SK-N-MC (cell line): ENCODE results near the gene MACROD2.
A peak's percentile ranks its signal among the peaks of the same experiment; 100 is the strongest.

Experiments
- DNase-seq: peaks from one replicate; pipeline ENCODE4 v3.0.0-alpha.2; 2011; ENCODE audit warnings: low read depth, low spot score
- H3K27ac ChIP-seq: fragments of 200-600 bp; sonication (generic); 2 replicates; pipeline ENCODE4 v1.5.1; 2016; ENCODE audit warnings: mixed run types
- H3K36me3 ChIP-seq: fragments of 200-600 bp; sonication (generic); 2 replicates; pipeline ENCODE4 v1.6.1; 2017; ENCODE audit warnings: antibody characterized with exemption, low read length, mixed read lengths; ENCODE audit not compliant: insufficient read depth
- H3K4me3 ChIP-seq: fragments of 200-600 bp; sonication (generic); 2 replicates; pipeline ENCODE4 v1.5.1; 2016
- H3K9ac ChIP-seq: fragments of 200-600 bp; sonication (generic); 2 replicates; pipeline ENCODE4 v1.8.0; 2017; ENCODE audit warnings: mixed run types, mixed read lengths; ENCODE audit not compliant: insufficient read length
- H3K9me3 ChIP-seq: fragments of 200-600 bp; sonication (generic); 2 replicates; pipeline ENCODE4 v1.6.1; 2017; ENCODE audit warnings: low read depth, mild to moderate bottlenecking, antibody characterized with exemption, low read length, moderate library complexity, mixed read lengths
- EZH2 ChIP-seq: fragments of 200-600 bp; sonication (generic); IDR thresholded peaks from one replicate; pipeline ENCODE4 v1.6.1; 2017; ENCODE audit warnings: antibody characterized with exemption
- FOXP2 ChIP-seq: optimal IDR thresholded peaks from 2 replicates; pipeline ENCODE3; 2011; ENCODE audit warnings: mild to moderate bottlenecking, moderate library complexity; ENCODE audit not compliant: insufficient read depth; ENCODE audit errors: extremely low read length, control extremely low read depth
- POLR2AphosphoS5 ChIP-seq: IDR thresholded peaks from 2 replicates; pipeline ENCODE4 v1.6.1; 2012; ENCODE audit warnings: mild to moderate bottlenecking, low read depth, low read length, borderline replicate concordance

Gene MACROD2

DNA sequence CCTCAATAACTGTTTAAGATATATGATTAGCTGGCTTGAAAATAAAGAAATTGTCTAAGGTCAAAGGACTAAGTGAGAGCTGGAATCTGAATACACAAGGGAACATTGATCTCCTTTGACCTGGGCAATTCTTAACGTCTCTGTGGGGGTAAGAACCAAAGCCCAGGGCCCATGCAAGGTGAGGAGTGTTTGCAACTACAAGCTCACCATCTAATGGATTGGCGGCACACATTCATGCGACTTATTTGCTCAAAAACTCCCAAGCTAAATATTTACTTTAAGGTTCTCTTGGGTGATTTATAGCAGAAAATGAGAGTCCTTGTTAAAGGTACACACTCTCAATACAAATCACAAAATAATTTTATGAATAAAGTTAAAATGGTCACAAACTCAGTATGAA lies 734.1 kb downstream of the MACROD2 start:
- Histone ChIP-seq H3K9ac (no peak overlapping the region), H3K27ac (no peak overlapping the region), H3K36me3 (no peaks in the 10 kb centered on the region), H3K4me3 (no peak overlapping the region), H3K9me3 (no peaks in the 10 kb centered on the region)
- no peak for DNase-seq
- no peak for TF ChIP-seq EZH2
- TF ChIP-seq FOXP2 = no peak
- TF ChIP-seq POLR2AphosphoS5 = no peak

DNA sequence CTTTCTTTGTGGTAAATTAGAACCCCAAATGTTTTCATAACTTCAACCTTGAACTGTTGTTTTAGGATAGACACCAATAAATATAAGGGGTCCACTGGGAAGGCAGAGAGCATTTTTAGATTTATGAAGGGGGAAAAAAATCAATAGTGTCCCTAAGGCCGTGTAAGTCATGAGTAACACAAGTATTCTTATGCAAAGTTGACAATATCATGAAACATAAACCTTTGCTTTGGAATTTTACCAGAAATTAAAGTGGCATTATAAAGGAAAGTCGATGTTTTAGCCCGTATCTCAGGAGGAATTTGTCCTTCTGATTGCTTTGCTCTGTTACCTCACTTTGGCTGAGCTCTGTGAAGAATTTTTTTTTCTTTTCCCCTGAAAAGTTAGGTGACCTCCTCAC lies 737.0 kb downstream of the MACROD2 start:
- Histone ChIP-seq H3K9ac (no peak overlapping the region), H3K27ac (no peak overlapping the region), H3K4me3 (no peak overlapping the region), H3K36me3 (no peaks in the 10 kb centered on the region), H3K9me3 (no peaks in the 10 kb centered on the region)
- no peak for DNase-seq
- no peak for TF ChIP-seq FOXP2
- TF ChIP-seq EZH2 = no peak
- TF ChIP-seq POLR2AphosphoS5 = no peak

DNA sequence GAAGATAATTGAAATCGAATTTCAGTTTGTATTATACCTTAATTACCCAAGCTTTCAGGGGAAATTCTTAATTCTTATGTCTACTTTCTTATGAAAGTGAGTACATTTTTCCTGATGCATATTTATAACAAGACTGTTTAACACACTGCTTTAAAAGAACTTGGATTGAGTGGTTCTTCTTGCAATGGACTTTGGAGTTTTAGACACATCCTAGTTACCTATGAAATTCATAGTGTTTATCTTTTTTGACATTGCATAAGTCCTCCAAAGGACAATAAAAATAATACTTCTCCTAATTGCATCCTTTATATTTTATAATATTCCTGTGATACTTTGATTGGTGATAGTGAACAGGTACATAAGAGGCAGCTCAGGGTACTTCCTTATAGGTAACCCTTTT lies 737.7 kb downstream of the MACROD2 start:
- no peak for DNase-seq
- Histone ChIP-seq H3K36me3 (no peaks in the 10 kb centered on the region), H3K9ac (no peak overlapping the region), H3K4me3 (no peak overlapping the region), H3K9me3 (no peaks in the 10 kb centered on the region), H3K27ac (no peak overlapping the region)
- TF ChIP-seq POLR2AphosphoS5 = no peak
- no peak for TF ChIP-seq FOXP2
- TF ChIP-seq EZH2 = no peak

DNA sequence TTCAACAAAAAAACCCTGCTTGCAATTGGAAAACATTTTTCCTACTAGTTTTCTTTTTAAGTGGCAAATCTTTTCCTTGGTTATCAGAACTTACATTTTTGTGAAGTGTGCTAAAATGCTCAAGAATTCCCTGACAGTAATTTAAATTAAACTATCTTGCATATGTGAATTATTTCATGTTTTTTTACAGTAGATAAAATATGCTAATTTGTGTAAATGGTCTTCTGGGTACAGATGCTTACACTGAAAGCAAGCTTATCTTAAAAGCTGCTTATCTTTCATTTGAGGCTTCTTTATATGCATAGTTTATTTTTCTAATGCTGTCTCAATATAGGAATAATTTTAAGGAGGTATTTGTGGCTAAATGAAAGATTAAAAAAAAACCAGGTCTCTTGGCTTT lies 745.1 kb downstream of the MACROD2 start:
- no peaks in the 10 kb centered on the region for H3K9me3 ChIP-seq
- no peaks in the 10 kb centered on the region for H3K36me3 ChIP-seq
- TF ChIP-seq FOXP2 = no peak
- no peak for TF ChIP-seq POLR2AphosphoS5
- TF ChIP-seq EZH2 = no peak
- peak overlapping the region; percentile 20; the same call in 1 of the 2 replicates for H3K4me3 ChIP-seq
- DNase-seq = no peak
- H3K27ac ChIP-seq = peak overlapping the region; percentile 26; the same call in 1 of the 2 replicates
- no peak overlapping the region for H3K9ac ChIP-seq

DNA sequence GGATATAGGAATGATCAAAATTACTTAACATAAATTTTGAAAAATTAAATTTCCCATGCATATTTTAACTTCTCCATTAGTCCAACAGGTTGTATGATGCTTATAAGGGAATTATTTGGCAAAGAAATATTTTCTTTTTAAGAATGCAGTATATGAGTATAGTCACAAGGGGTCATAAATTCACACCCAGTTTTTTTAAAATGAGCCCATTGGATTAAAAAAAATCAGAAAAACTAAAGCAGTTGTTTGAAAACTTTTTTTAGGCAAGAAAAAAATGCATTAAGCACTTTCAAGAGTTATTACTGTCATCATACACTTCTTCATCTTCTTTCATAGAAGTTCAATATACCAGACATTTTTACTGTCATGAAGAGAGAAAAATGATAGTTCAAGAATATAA lies 746.3 kb downstream of the MACROD2 start:
- H3K27ac ChIP-seq = no peak overlapping the region
- no peaks in the 10 kb centered on the region for H3K9me3 ChIP-seq
- DNase-seq = no peak
- H3K36me3 ChIP-seq = no peaks in the 10 kb centered on the region
- no peak overlapping the region for H3K4me3 ChIP-seq
- no peak for TF ChIP-seq EZH2
- no peak for TF ChIP-seq FOXP2
- no peak for TF ChIP-seq POLR2AphosphoS5
- H3K9ac ChIP-seq = no peak overlapping the region

DNA sequence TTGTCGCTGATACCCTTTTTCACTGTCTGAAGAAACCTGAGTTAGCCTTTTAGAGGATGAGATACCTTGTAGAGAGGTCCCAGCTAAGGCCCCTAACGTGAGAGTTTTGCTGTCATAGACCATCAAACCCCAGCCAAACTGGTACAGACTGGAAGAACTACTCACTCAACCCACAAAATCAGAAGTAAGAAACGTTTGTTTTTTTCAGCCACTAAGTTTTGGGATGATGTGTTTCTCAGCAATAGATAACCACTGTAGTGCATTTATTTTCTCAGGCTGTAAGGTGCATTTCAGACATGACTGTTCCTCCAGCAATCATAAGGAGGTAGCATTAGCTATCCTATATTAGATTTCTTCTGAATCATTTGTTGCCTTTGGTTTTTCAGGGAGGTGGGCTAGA lies 749.4 kb downstream of the MACROD2 start:
- Histone ChIP-seq H3K9me3 (no peaks in the 10 kb centered on the region), H3K4me3 (no peak overlapping the region), H3K9ac (no peak overlapping the region), H3K27ac (no peak overlapping the region), H3K36me3 (no peaks in the 10 kb centered on the region)
- no peak for TF ChIP-seq EZH2
- no peak for TF ChIP-seq FOXP2
- no peak for TF ChIP-seq POLR2AphosphoS5
- no peak for DNase-seq

DNA sequence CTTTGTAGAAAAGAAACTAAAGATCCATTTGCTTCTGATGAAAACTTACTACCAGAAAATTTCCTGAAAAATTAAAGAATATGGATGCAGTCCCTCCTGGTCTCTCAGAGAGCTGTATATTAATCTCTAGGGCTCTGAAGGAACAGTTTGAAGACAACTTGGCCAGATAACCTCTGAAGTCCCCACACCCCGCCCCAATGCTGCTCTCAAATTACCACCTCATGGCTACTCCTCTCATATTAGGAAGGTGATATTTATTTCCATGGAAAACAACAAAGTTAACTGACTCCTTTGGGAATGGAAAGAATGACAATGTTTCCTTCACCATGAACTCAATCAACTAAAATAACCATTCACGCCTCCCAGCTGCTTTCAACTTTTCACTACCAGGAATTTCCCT lies 750.5 kb downstream of the MACROD2 start:
- Histone ChIP-seq H3K36me3 (no peaks in the 10 kb centered on the region), H3K27ac (no peak overlapping the region)

DNA sequence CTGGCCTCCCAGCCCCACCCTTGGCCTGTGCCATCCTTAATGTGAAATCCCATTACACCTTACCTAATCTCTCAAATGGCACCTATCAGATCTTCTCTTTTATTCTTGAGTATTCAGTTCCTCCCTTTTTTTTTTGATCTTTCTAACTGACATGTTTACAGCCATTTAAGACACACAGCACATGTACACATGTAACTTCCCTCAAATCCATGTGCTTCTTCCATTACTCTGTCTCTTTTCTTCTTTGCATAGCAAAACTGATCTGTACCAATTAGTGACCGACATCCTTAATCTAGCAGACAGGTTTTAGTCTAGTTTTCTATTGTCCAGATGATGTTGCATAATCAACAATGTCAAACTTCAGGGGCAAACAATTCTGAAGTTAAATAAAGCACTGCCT lies 755.9 kb downstream of the MACROD2 start:
- DNase-seq = no peak
- H3K36me3 ChIP-seq = no peaks in the 10 kb centered on the region
- no peak for TF ChIP-seq POLR2AphosphoS5
- no peak for TF ChIP-seq FOXP2
- no peak for TF ChIP-seq EZH2

More for the DNA sequence above, 750.5 kb downstream of the MACROD2 start:
- DNase-seq = no peak
- TF ChIP-seq POLR2AphosphoS5 (no peak), EZH2 (no peak), FOXP2 (no peak)
- Histone ChIP-seq H3K9me3 (no peaks in the 10 kb centered on the region), H3K4me3 (no peak overlapping the region), H3K9ac (no peak overlapping the region)

DNA sequence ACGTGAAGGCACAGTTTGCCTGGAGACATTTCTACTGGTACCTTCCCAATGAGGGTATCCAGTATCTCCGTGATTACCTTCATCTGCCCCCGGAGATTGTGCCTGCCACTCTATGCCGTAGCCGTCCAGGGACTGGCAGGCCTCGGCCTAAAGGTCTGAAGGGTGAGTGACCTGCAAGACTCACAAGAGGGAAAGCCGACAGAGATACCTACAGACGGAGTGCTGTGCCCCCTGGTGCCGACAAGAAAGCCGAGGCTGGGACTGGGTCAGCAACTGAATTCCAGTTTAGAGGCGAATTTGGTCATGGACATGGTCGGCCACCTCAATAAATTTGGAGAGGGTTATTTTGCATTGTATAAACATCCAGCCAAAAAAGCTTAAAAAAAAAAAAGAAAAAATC lies 762.4 kb downstream of the MACROD2 start:
- no peak overlapping the region for H3K9ac ChIP-seq
- H3K9me3 ChIP-seq = no peaks in the 10 kb centered on the region
- H3K4me3 ChIP-seq = no peak overlapping the region
- no peak for DNase-seq
- no peak overlapping the region for H3K27ac ChIP-seq
- H3K36me3 ChIP-seq = no peaks in the 10 kb centered on the region
- TF ChIP-seq EZH2 (no peak), FOXP2 (no peak), POLR2AphosphoS5 (no peak)

More for the DNA sequence above, 755.9 kb downstream of the MACROD2 start:
- H3K4me3 ChIP-seq = no peak overlapping the region
- no peak overlapping the region for H3K9ac ChIP-seq
- no peak overlapping the region for H3K27ac ChIP-seq
- H3K9me3 ChIP-seq = no peaks in the 10 kb centered on the region
